ENCODE data around the gene LHX4.

The LHX4 gene

GRCh38 chr1:180255536-180256340 is 25.7 kb downstream of the LHX4 start:
- H3K27me3 ChIP-seq (ENCODE audit: low read depth, low read length) = peaks cover 13% of the 10 kb centered on the region

GRCh38 chr1:180256341-180257027 is 26.4 kb downstream of the LHX4 start:
- H3K27ac ChIP-seq (ENCODE audit: low read length) = no peak overlapping the region
- H3K9me3 ChIP-seq (ENCODE audit: control insufficient read depth in 1 of 2, low read length in 2 of 2) = no peaks in the 10 kb centered on the region
- H3K27me3 ChIP-seq (ENCODE audit: low read depth, low read length) = peaks cover 13% of the 10 kb centered on the region
- no peaks in the 10 kb centered on the region for H3K36me3 ChIP-seq (ENCODE audit: control insufficient read depth in 1 of 2, insufficient read depth in 2 of 2, low read length in 2 of 2)
- H3K4me1 ChIP-seq (ENCODE audit: control insufficient read depth in 1 of 2, insufficient read depth in 2 of 2, low read length in 2 of 2) = no peaks in the 10 kb centered on the region
- H3K4me3 ChIP-seq (ENCODE audit: low read depth in 1 of 2, low read length in 2 of 2) = no peak overlapping the region

More at GRCh38 chr1:180255536-180256340, 25.7 kb downstream of the LHX4 start:
- Histone ChIP-seq H3K9me3 (ENCODE audit: control insufficient read depth in 1 of 2, low read length in 2 of 2) (no peaks in the 10 kb centered on the region), H3K27ac (ENCODE audit: low read length) (no peak overlapping the region), H3K36me3 (ENCODE audit: control insufficient read depth in 1 of 2, insufficient read depth in 2 of 2, low read length in 2 of 2) (no peaks in the 10 kb centered on the region), H3K4me1 (ENCODE audit: control insufficient read depth in 1 of 2, insufficient read depth in 2 of 2, low read length in 2 of 2) (no peaks in the 10 kb centered on the region), H3K4me3 (ENCODE audit: low read depth in 1 of 2, low read length in 2 of 2) (no peak overlapping the region)

- H3K27me3 ChIP-seq (ENCODE audit: low read depth, low read length) = peaks cover 13% of the 10 kb centered on the region
- H3K9me3 ChIP-seq (ENCODE audit: control insufficient read depth in 1 of 2, low read length in 2 of 2) = no peaks in the 10 kb centered on the region
- no peaks in the 10 kb centered on the region for H3K4me1 ChIP-seq (ENCODE audit: control insufficient read depth in 1 of 2, insufficient read depth in 2 of 2, low read length in 2 of 2)
- H3K36me3 ChIP-seq (ENCODE audit: control insufficient read depth in 1 of 2, insufficient read depth in 2 of 2, low read length in 2 of 2) = no peaks in the 10 kb centered on the region
- H3K27ac ChIP-seq (ENCODE audit: low read length) = no peak overlapping the region
- no peak overlapping the region for H3K4me3 ChIP-seq (ENCODE audit: low read depth in 1 of 2, low read length in 2 of 2)
Measured at GRCh38 chr1:180257028-180257386, 26.9 kb downstream of the LHX4 start.

- Histone ChIP-seq H3K36me3 (ENCODE audit: control insufficient read depth in 1 of 2, insufficient read depth in 2 of 2, low read length in 2 of 2) (no peaks in the 10 kb centered on the region), H3K27me3 (ENCODE audit: low read depth, low read length) (peaks cover 13% of the 10 kb centered on the region), H3K9me3 (ENCODE audit: control insufficient read depth in 1 of 2, low read length in 2 of 2) (no peaks in the 10 kb centered on the region), H3K4me1 (ENCODE audit: control insufficient read depth in 1 of 2, insufficient read depth in 2 of 2, low read length in 2 of 2) (no peaks in the 10 kb centered on the region), H3K4me3 (ENCODE audit: low read depth in 1 of 2, low read length in 2 of 2) (no peak overlapping the region), H3K27ac (ENCODE audit: low read length) (no peak overlapping the region)
Measured at GRCh38 chr1:180257486-180257885, 27.4 kb downstream of the LHX4 start.

- H3K4me3 ChIP-seq (ENCODE audit: low read depth in 1 of 2, low read length in 2 of 2) = no peak overlapping the region
- no peaks in the 10 kb centered on the region for H3K4me1 ChIP-seq (ENCODE audit: control insufficient read depth in 1 of 2, insufficient read depth in 2 of 2, low read length in 2 of 2)
- H3K27me3 ChIP-seq (ENCODE audit: low read depth, low read length) = peaks cover 13% of the 10 kb centered on the region
- no peaks in the 10 kb centered on the region for H3K9me3 ChIP-seq (ENCODE audit: control insufficient read depth in 1 of 2, low read length in 2 of 2)
- H3K36me3 ChIP-seq (ENCODE audit: control insufficient read depth in 1 of 2, insufficient read depth in 2 of 2, low read length in 2 of 2) = no peaks in the 10 kb centered on the region
- no peak overlapping the region for H3K27ac ChIP-seq (ENCODE audit: low read length)
Measured at GRCh38 chr1:180258290-180258689, 28.2 kb downstream of the LHX4 start.

- Histone ChIP-seq H3K4me3 (ENCODE audit: low read depth in 1 of 2, low read length in 2 of 2) (no peak overlapping the region), H3K27me3 (ENCODE audit: low read depth, low read length) (peaks cover 9% of the 10 kb centered on the region), H3K9me3 (ENCODE audit: control insufficient read depth in 1 of 2, low read length in 2 of 2) (no peaks in the 10 kb centered on the region), H3K4me1 (ENCODE audit: control insufficient read depth in 1 of 2, insufficient read depth in 2 of 2, low read length in 2 of 2) (no peaks in the 10 kb centered on the region), H3K36me3 (ENCODE audit: control insufficient read depth in 1 of 2, insufficient read depth in 2 of 2, low read length in 2 of 2) (no peaks in the 10 kb centered on the region), H3K27ac (ENCODE audit: low read length) (no peak overlapping the region)
Measured at GRCh38 chr1:180258935-180259334, 28.9 kb downstream of the LHX4 start.

- no peak overlapping the region for H3K4me3 ChIP-seq (ENCODE audit: low read depth in 1 of 2, low read length in 2 of 2)
- H3K4me1 ChIP-seq (ENCODE audit: control insufficient read depth in 1 of 2, insufficient read depth in 2 of 2, low read length in 2 of 2) = no peaks in the 10 kb centered on the region
- no peaks in the 10 kb centered on the region for H3K9me3 ChIP-seq (ENCODE audit: control insufficient read depth in 1 of 2, low read length in 2 of 2)
- H3K27me3 ChIP-seq (ENCODE audit: low read depth, low read length) = peaks cover 9% of the 10 kb centered on the region
- H3K27ac ChIP-seq (ENCODE audit: low read length) = no peak overlapping the region
- no peaks in the 10 kb centered on the region for H3K36me3 ChIP-seq (ENCODE audit: control insufficient read depth in 1 of 2, insufficient read depth in 2 of 2, low read length in 2 of 2)
Measured at GRCh38 chr1:180259431-180260338, 29.6 kb downstream of the LHX4 start.

GRCh38 chr1:180260541-180260940 is 30.5 kb downstream of the LHX4 start:
- H3K27me3 ChIP-seq (ENCODE audit: low read depth, low read length) = peaks cover 7% of the 10 kb centered on the region
- no peaks in the 10 kb centered on the region for H3K4me1 ChIP-seq (ENCODE audit: control insufficient read depth in 1 of 2, insufficient read depth in 2 of 2, low read length in 2 of 2)
- H3K27ac ChIP-seq (ENCODE audit: low read length) = no peak overlapping the region
- H3K4me3 ChIP-seq (ENCODE audit: low read depth in 1 of 2, low read length in 2 of 2) = no peak overlapping the region
- no peaks in the 10 kb centered on the region for H3K9me3 ChIP-seq (ENCODE audit: control insufficient read depth in 1 of 2, low read length in 2 of 2)
- H3K36me3 ChIP-seq (ENCODE audit: control insufficient read depth in 1 of 2, insufficient read depth in 2 of 2, low read length in 2 of 2) = no peaks in the 10 kb centered on the region

GRCh38 chr1:180261030-180261429 is 31.0 kb downstream of the LHX4 start:
- no peak overlapping the region for H3K4me3 ChIP-seq (ENCODE audit: low read depth in 1 of 2, low read length in 2 of 2)
- H3K27ac ChIP-seq (ENCODE audit: low read length) = no peak overlapping the region
- H3K36me3 ChIP-seq (ENCODE audit: control insufficient read depth in 1 of 2, insufficient read depth in 2 of 2, low read length in 2 of 2) = no peaks in the 10 kb centered on the region
- peaks cover 4% of the 10 kb centered on the region for H3K27me3 ChIP-seq (ENCODE audit: low read depth, low read length)
- H3K9me3 ChIP-seq (ENCODE audit: control insufficient read depth in 1 of 2, low read length in 2 of 2) = no peaks in the 10 kb centered on the region
- H3K4me1 ChIP-seq (ENCODE audit: control insufficient read depth in 1 of 2, insufficient read depth in 2 of 2, low read length in 2 of 2) = no peaks in the 10 kb centered on the region

- H3K9me3 ChIP-seq (ENCODE audit: control insufficient read depth in 1 of 2, low read length in 2 of 2) = no peaks in the 10 kb centered on the region
- no peak overlapping the region for H3K4me3 ChIP-seq (ENCODE audit: low read depth in 1 of 2, low read length in 2 of 2)
- peaks cover under 1% of the 10 kb centered on the region for H3K27me3 ChIP-seq (ENCODE audit: low read depth, low read length)
- no peak overlapping the region for H3K27ac ChIP-seq (ENCODE audit: low read length)
- no peaks in the 10 kb centered on the region for H3K4me1 ChIP-seq (ENCODE audit: control insufficient read depth in 1 of 2, insufficient read depth in 2 of 2, low read length in 2 of 2)
- no peaks in the 10 kb centered on the region for H3K36me3 ChIP-seq (ENCODE audit: control insufficient read depth in 1 of 2, insufficient read depth in 2 of 2, low read length in 2 of 2)
Measured at GRCh38 chr1:180261524-180262155, 31.6 kb downstream of the LHX4 start.

All from muscle layer of duodenum (tissue), 2 donors.